Measurements from ENCODE around the gene MKS1. TPM values are rescaled to one million over a fixed set of nuclear protein-coding genes. Genes with fewer than 3 reads are reported as not detected.
A peak's percentile ranks its signal among the peaks of the same experiment; 100 is the strongest.

MKS1 gene
- total RNA-seq, 2 experiments from 2014 or later, result 23.0 to 26.5 TPM

GRCh38 chr17:58186591-58186990 lies 32.5 kb downstream of the MKS1 start:
- H3K27ac Mint-ChIP-seq, result no peak overlapping the region
- H3K27me3 Mint-ChIP-seq, result peaks cover 11% of the 10 kb centered on the region
- no peak overlapping the region for H3K4me3 Mint-ChIP-seq
- DNase-seq, result no peak
- H3K4me1 Mint-ChIP-seq, result peaks cover 5% of the 10 kb centered on the region
- no peaks in the 10 kb centered on the region for H3K9me3 Mint-ChIP-seq
- POLR2A ChIA-PET, result no interaction called here
- ATAC-seq (ENCODE audit: low read depth), result no peak
- H3K36me3 Mint-ChIP-seq, result no peaks in the 10 kb centered on the region

- ATAC-seq (ENCODE audit: low read depth) (no peak), DNase-seq (no peak)
- Mint-ChIP-seq H3K27me3 (peaks cover 9% of the 10 kb centered on the region), H3K4me3 (no peak overlapping the region), H3K27ac (no peak overlapping the region), H3K4me1 (peaks cover 5% of the 10 kb centered on the region), H3K9me3 (no peaks in the 10 kb centered on the region), H3K36me3 (no peaks in the 10 kb centered on the region)
- POLR2A ChIA-PET, result no interaction called here
Measured at GRCh38 chr17:58184986-58185761, 33.9 kb downstream of the MKS1 start.

- Mint-ChIP-seq H3K4me3 (no peak overlapping the region), H3K9me3 (no peaks in the 10 kb centered on the region), H3K36me3 (no peaks in the 10 kb centered on the region), H3K27me3 (peaks cover 9% of the 10 kb centered on the region), H3K4me1 (peaks cover 5% of the 10 kb centered on the region), H3K27ac (no peak overlapping the region)
- no peak for ATAC-seq (ENCODE audit: low read depth)
- DNase-seq, result no peak
- POLR2A ChIA-PET, result no interaction called here
Measured at GRCh38 chr17:58184308-58184985, 34.6 kb downstream of the MKS1 start.

GRCh38 chr17:58183514-58183913 lies 35.5 kb downstream of the MKS1 start:
- Mint-ChIP-seq H3K27ac (no peak overlapping the region), H3K36me3 (no peaks in the 10 kb centered on the region), H3K4me3 (no peak overlapping the region), H3K9me3 (no peaks in the 10 kb centered on the region), H3K27me3 (peaks cover 9% of the 10 kb centered on the region), H3K4me1 (peaks cover 5% of the 10 kb centered on the region)
- DNase-seq (no peak), ATAC-seq (ENCODE audit: low read depth) (no peak)
- POLR2A ChIA-PET, result no interaction called here

GRCh38 chr17:58181796-58182195 lies 37.3 kb downstream of the MKS1 start:
- DNase-seq (no peak), ATAC-seq (ENCODE audit: low read depth) (no peak)
- POLR2A ChIA-PET, result no interaction called here
- H3K9me3 Mint-ChIP-seq, result no peaks in the 10 kb centered on the region
- no peak overlapping the region for H3K4me3 Mint-ChIP-seq
- peaks cover 5% of the 10 kb centered on the region for H3K4me1 Mint-ChIP-seq
- H3K27me3 Mint-ChIP-seq, result peaks cover 4% of the 10 kb centered on the region
- H3K27ac Mint-ChIP-seq, result no peak overlapping the region
- H3K36me3 Mint-ChIP-seq, result no peaks in the 10 kb centered on the region

GRCh38 chr17:58176200-58176599 lies 42.9 kb downstream of the MKS1 start:
- no peak overlapping the region for H3K4me3 Mint-ChIP-seq
- H3K4me1 Mint-ChIP-seq, result peaks cover 8% of the 10 kb centered on the region
- ATAC-seq (ENCODE audit: low read depth) (no peak), DNase-seq (no peak)
- H3K27ac Mint-ChIP-seq, result no peak overlapping the region
- H3K36me3 Mint-ChIP-seq, result no peaks in the 10 kb centered on the region
- POLR2A ChIA-PET, result no interaction called here
- H3K27me3 Mint-ChIP-seq, result peaks cover 10% of the 10 kb centered on the region
- no peaks in the 10 kb centered on the region for H3K9me3 Mint-ChIP-seq

GRCh38 chr17:58174871-58175270 lies 44.2 kb downstream of the MKS1 start:
- no peak overlapping the region for H3K27ac Mint-ChIP-seq
- no peak for DNase-seq
- no peak overlapping the region for H3K4me3 Mint-ChIP-seq
- H3K9me3 Mint-ChIP-seq, result no peaks in the 10 kb centered on the region
- no peaks in the 10 kb centered on the region for H3K36me3 Mint-ChIP-seq
- H3K4me1 Mint-ChIP-seq, result peaks cover 19% of the 10 kb centered on the region
- H3K27me3 Mint-ChIP-seq, result peaks cover 8% of the 10 kb centered on the region
- POLR2A ChIA-PET, result no interaction called here
- no peak for ATAC-seq (ENCODE audit: low read depth)

GRCh38 chr17:58172369-58173071 lies 46.5 kb downstream of the MKS1 start:
- POLR2A ChIA-PET, result interaction anchor here (0.9 kb wide), 1 partner anchor 51 kb away, joined by 5 read pairs; no protein-coding TSS in a partner anchor
- no peak overlapping the region for H3K4me3 Mint-ChIP-seq
- peaks cover 8% of the 10 kb centered on the region for H3K27me3 Mint-ChIP-seq
- no peaks in the 10 kb centered on the region for H3K9me3 Mint-ChIP-seq
- ATAC-seq (ENCODE audit: low read depth) (peak; percentile 79), DNase-seq (no peak)
- H3K4me1 Mint-ChIP-seq, result peaks cover 19% of the 10 kb centered on the region
- H3K36me3 Mint-ChIP-seq, result no peaks in the 10 kb centered on the region
- H3K27ac Mint-ChIP-seq, result no peak overlapping the region

GRCh38 chr17:58170622-58171021 lies 48.4 kb downstream of the MKS1 start:
- POLR2A ChIA-PET, result interaction anchor here (0.9 to 1.0 kb wide), 2 partner anchors 17 to 163 kb away, joined by 5 to 6 read pairs; partner anchors contain the start of gene SRSF1
- peaks cover 19% of the 10 kb centered on the region for H3K4me1 Mint-ChIP-seq

GRCh38 chr17:58166682-58167081 lies 52.4 kb downstream of the MKS1 start, which contains the start of gene OR4D2:
Gene OR4D2 (plus strand): TSS chr17:58166982. CDS start chr17:58169656, 2,674 bp downstream.
- H3K27ac Mint-ChIP-seq, result no peak within 1 kb of the TSS
- no peaks in the 10 kb centered on the region for H3K36me3 Mint-ChIP-seq
- H3K9me3 Mint-ChIP-seq, result no peaks in the 10 kb centered on the region
- DNase-seq (no peak), ATAC-seq (ENCODE audit: low read depth) (no peak)
- H3K4me3 Mint-ChIP-seq, result no peak within 1 kb of the TSS
- H3K27me3 Mint-ChIP-seq, result peaks cover 11% of the 10 kb centered on the region
- POLR2A ChIA-PET, result no interaction called here
- peaks cover 13% of the 10 kb centered on the region for H3K4me1 Mint-ChIP-seq

More at GRCh38 chr17:58170622-58171021, 48.4 kb downstream of the MKS1 start:
- ATAC-seq (ENCODE audit: low read depth) (peak; percentile 33), DNase-seq (no peak)
- Mint-ChIP-seq H3K27me3 (peaks cover 7% of the 10 kb centered on the region), H3K9me3 (no peaks in the 10 kb centered on the region), H3K36me3 (no peaks in the 10 kb centered on the region), H3K27ac (peak overlapping the region; percentile 73), H3K4me3 (peak overlapping the region; percentile 34)

- Mint-ChIP-seq H3K9me3 (no peaks in the 10 kb centered on the region), H3K4me3 (no peak overlapping the region), H3K27me3 (peaks cover 11% of the 10 kb centered on the region), H3K27ac (no peak overlapping the region), H3K4me1 (peaks cover 11% of the 10 kb centered on the region), H3K36me3 (no peaks in the 10 kb centered on the region)
- POLR2A ChIA-PET, result no interaction called here
- no peak for DNase-seq
- ATAC-seq (ENCODE audit: low read depth), result no peak
Measured at GRCh38 chr17:58165981-58166380, 53.1 kb downstream of the MKS1 start.

- Mint-ChIP-seq H3K9me3 (no peaks in the 10 kb centered on the region), H3K27me3 (peaks cover 11% of the 10 kb centered on the region), H3K27ac (no peak overlapping the region), H3K4me1 (peaks cover 10% of the 10 kb centered on the region), H3K4me3 (no peak overlapping the region), H3K36me3 (peaks cover 4% of the 10 kb centered on the region)
- no peak for ATAC-seq (ENCODE audit: low read depth)
- POLR2A ChIA-PET, result no interaction called here
- DNase-seq, result no peak
Measured at GRCh38 chr17:58161566-58161965, 57.5 kb downstream of the MKS1 start.

- no peak overlapping the region for H3K4me3 Mint-ChIP-seq
- H3K27ac Mint-ChIP-seq, result no peak overlapping the region
- DNase-seq (no peak), ATAC-seq (ENCODE audit: low read depth) (no peak)
- peaks cover 23% of the 10 kb centered on the region for H3K4me1 Mint-ChIP-seq
- H3K36me3 Mint-ChIP-seq, result peaks cover 8% of the 10 kb centered on the region
- peaks cover 3% of the 10 kb centered on the region for H3K27me3 Mint-ChIP-seq
- POLR2A ChIA-PET, result no interaction called here
- H3K9me3 Mint-ChIP-seq, result no peaks in the 10 kb centered on the region
Measured at GRCh38 chr17:58158181-58158580, 60.9 kb downstream of the MKS1 start.
